Trophoblast cell (in vitro differentiated cells and primary cell): ENCODE results near the gene GALK1.

Experiments used
- DNase-seq, 2 donors: peaks; one replicate each; pipeline ENCODE4 v3.0.0-alpha.2; 2016
- H2AFZ ChIP-seq: 2 replicates; pipeline ENCODE4 v1.6.1; 2013; ENCODE audit warnings: low read length, moderate library complexity, mild to moderate bottlenecking; ENCODE audit not compliant: insufficient read depth, poor library complexity
- H2AK5ac ChIP-seq: 2 replicates; pipeline ENCODE4 v1.6.1; 2013; ENCODE audit warnings: mild to moderate bottlenecking, low read length
- H2BK120ac ChIP-seq: 2 replicates; pipeline ENCODE4 v1.6.1; 2013; ENCODE audit warnings: low read length, mild to moderate bottlenecking, moderate library complexity; ENCODE audit not compliant: insufficient read depth, poor library complexity
- H2BK12ac ChIP-seq: 2 replicates; pipeline ENCODE4 v1.6.1; 2013; ENCODE audit warnings: mild to moderate bottlenecking, low read length, moderate library complexity
- H2BK5ac ChIP-seq: 2 replicates; pipeline ENCODE4 v1.6.1; 2013; ENCODE audit warnings: low read length, low read depth, moderate library complexity, mild to moderate bottlenecking; ENCODE audit not compliant: poor library complexity
- H3K14ac ChIP-seq: 2 replicates; pipeline ENCODE4 v1.6.1; 2013; ENCODE audit warnings: mild to moderate bottlenecking, low read length
- H3K18ac ChIP-seq: 2 replicates; pipeline ENCODE4 v1.6.1; 2013; ENCODE audit warnings: mild to moderate bottlenecking, low read length
- H3K23ac ChIP-seq: 2 replicates; pipeline ENCODE4 v1.6.1; 2013; ENCODE audit warnings: low read length
- H3K27ac ChIP-seq: 2 replicates; pipeline ENCODE4 v1.5.1; 2013; ENCODE audit warnings: low read depth, mild to moderate bottlenecking, inconsistent platforms, low read length, moderate library complexity
- H3K27me3 ChIP-seq: 2 replicates; pipeline ENCODE4 v1.6.1; 2013; ENCODE audit warnings: inconsistent platforms, mild to moderate bottlenecking, low read length, moderate library complexity; ENCODE audit not compliant: insufficient read depth
- H3K36me3 ChIP-seq, 2 experiments: 1 replicate in 1 of 2; 2 replicates in 1 of 2; pipeline ENCODE4 v1.6.1; 2013; ENCODE audit warnings: low read length in 2 of 2, mild to moderate bottlenecking in 2 of 2, moderate library complexity in 1 of 2; ENCODE audit not compliant: insufficient read depth in 2 of 2, control insufficient read depth in 1 of 2
- H3K4ac ChIP-seq: 2 replicates; pipeline ENCODE4 v1.6.1; 2013; ENCODE audit warnings: low read depth, mild to moderate bottlenecking, low read length, moderate library complexity
- H3K4me1 ChIP-seq, 2 experiments: 1 replicate in 1 of 2; 2 replicates in 1 of 2; pipeline ENCODE4 v1.6.1; 2013; ENCODE audit warnings: low read length in 2 of 2, mild to moderate bottlenecking in 2 of 2, moderate library complexity in 1 of 2; ENCODE audit not compliant: insufficient read depth in 2 of 2, control insufficient read depth in 1 of 2
- H3K4me2 ChIP-seq: 2 replicates; pipeline ENCODE4 v1.6.1; 2013; ENCODE audit warnings: inconsistent platforms, mild to moderate bottlenecking, low read length, moderate library complexity
- H3K4me3 ChIP-seq: 2 replicates; pipeline ENCODE4 v1.5.1; 2013; ENCODE audit warnings: mild to moderate bottlenecking, low read depth, low read length, inconsistent platforms
- H3K79me1 ChIP-seq: one replicate; pipeline ENCODE4 v1.6.1; 2013; ENCODE audit warnings: low read length
- H3K79me2 ChIP-seq: 2 replicates; pipeline ENCODE4 v1.6.1; 2013; ENCODE audit warnings: low read length, mild to moderate bottlenecking; ENCODE audit not compliant: control insufficient read depth, insufficient read depth, poor library complexity
- H3K9ac ChIP-seq: 2 replicates; pipeline ENCODE4 v1.6.1; 2013; ENCODE audit warnings: mild to moderate bottlenecking, low read length
- H3K9me3 ChIP-seq: 2 replicates; pipeline ENCODE4 v1.6.1; 2013; ENCODE audit warnings: low read depth, mild to moderate bottlenecking, control low read depth, inconsistent platforms, low read length; ENCODE audit not compliant: insufficient read depth
- H4K12ac ChIP-seq: 2 replicates; pipeline ENCODE4 v1.6.1; 2013; ENCODE audit warnings: low read depth, mild to moderate bottlenecking, low read length, moderate library complexity
- H4K8ac ChIP-seq: 2 replicates; pipeline ENCODE4 v1.6.1; 2013; ENCODE audit warnings: low read depth, mild to moderate bottlenecking, low read length, moderate library complexity
- H4K91ac ChIP-seq: one replicate; pipeline ENCODE4 v1.6.1; 2013; ENCODE audit warnings: low read depth, mild to moderate bottlenecking, low read length, moderate library complexity
- WGBS: extraction: QIAGEN DNeasy Blood & Tissue Kit; methylation state at CpG from one replicate; pipeline ENCODE4 v1.1.7; 2013; ENCODE audit warnings: missing lambda C conversion rate; ENCODE audit not compliant: insufficient read length, insufficient coverage; ENCODE audit errors: extremely low coverage; 5-methylcytosine and 5-hydroxymethylcytosine counted together

GALK1 gene

DNA sequence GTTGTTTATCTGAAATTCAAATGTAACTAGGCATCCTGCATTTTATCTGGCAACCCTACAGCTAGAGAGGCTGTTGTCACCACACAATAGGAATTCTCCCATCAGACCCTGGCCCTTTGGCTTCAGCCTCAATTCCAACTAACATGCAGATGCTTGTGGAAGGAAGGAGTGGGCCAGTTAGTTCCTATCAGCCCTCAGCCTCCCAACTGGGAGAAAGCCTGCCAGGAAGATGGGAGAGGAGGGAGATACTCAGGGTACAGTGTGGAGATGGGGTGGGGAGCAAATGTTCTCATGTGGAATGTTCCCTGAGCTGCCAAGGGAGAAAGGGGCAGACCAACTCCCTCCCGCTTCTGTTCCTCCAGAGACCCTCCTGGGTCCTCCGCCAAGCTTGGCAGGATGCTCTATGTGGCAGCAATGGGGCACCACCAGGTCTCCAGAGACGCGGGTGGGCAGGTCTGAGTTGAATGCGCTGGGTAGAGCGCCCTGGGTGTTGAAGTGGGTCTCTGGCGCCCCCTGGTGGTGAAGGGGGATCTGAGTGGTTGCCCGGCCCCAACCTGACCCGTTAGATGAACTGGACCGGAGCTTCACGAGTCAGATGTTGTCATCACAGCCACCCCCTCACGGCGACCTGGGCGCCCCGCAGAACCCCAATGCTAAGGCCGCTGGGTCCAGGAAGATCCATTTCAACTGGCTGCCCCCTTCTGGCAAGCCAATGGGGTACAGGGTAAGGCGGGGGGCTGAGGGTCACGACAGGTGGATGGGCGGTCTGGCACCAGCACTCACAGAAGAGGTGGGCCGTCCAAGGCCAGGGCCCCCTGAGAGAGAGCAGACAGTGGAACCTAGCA is 15.2 kb downstream of the GALK1 start:
- peaks cover 20 to 24% of the 10 kb centered on the region in 2 experiments for H3K36me3 ChIP-seq
- H3K23ac ChIP-seq: no peak overlapping the region
- no peak overlapping the region for H4K12ac ChIP-seq
- no peak overlapping the region for H3K14ac ChIP-seq
- H3K9ac ChIP-seq: no peak overlapping the region
- no peak overlapping the region for H3K27ac ChIP-seq
- peaks cover 6% of the 10 kb centered on the region for H3K79me1 ChIP-seq
- no peak overlapping the region for H4K91ac ChIP-seq
- no peak overlapping the region for H2AK5ac ChIP-seq
- DNase-seq: peak; percentile 77 to 89
- peaks cover 2% of the 10 kb centered on the region for H3K79me2 ChIP-seq
- H3K9me3 ChIP-seq: peaks cover 5% of the 10 kb centered on the region
- no peak overlapping the region for H3K4me3 ChIP-seq
- no peak overlapping the region for H2BK12ac ChIP-seq
- peak overlapping the region; percentile 30 for H3K4me2 ChIP-seq
- peaks cover 4% of the 10 kb centered on the region in 2 experiments for H3K4me1 ChIP-seq
- H3K4ac ChIP-seq: no peak overlapping the region
- H2AFZ ChIP-seq: peak overlapping the region; percentile 48
- no peak overlapping the region for H2BK120ac ChIP-seq
- no peaks in the 10 kb centered on the region for H3K27me3 ChIP-seq
- H2BK5ac ChIP-seq: no peak overlapping the region
- H4K8ac ChIP-seq: no peak overlapping the region
- WGBS: no CpG with 5 or more reads among the region's 20 CpGs
- H3K18ac ChIP-seq: no peak overlapping the region

- no peak for DNase-seq
- Histone ChIP-seq H4K12ac (no peak overlapping the region), H3K9me3 (peaks cover 5% of the 10 kb centered on the region), H3K27ac (no peak overlapping the region), H3K18ac (no peak overlapping the region), H3K36me3 (peaks cover 20 to 22% of the 10 kb centered on the region in 2 experiments), H4K8ac (no peak overlapping the region), H3K14ac (no peak overlapping the region), H3K4me1 (no peaks in the 10 kb centered on the region), H3K23ac (no peak overlapping the region), H3K4ac (no peak overlapping the region), H3K79me2 (peaks cover 2% of the 10 kb centered on the region), H2BK12ac (no peak overlapping the region), H3K9ac (no peak overlapping the region), H2BK5ac (no peak overlapping the region), H3K4me2 (no peak overlapping the region), H2BK120ac (no peak overlapping the region), H2AFZ (no peak overlapping the region), H3K27me3 (no peaks in the 10 kb centered on the region), H4K91ac (no peak overlapping the region), H3K79me1 (peaks cover 2% of the 10 kb centered on the region), H3K4me3 (no peak overlapping the region), H2AK5ac (no peak overlapping the region)
- WGBS: no CpG with 5 or more reads among the region's 9 CpGs
Observed at GRCh38 chr17:75748706-75749105, 16.3 kb downstream of the GALK1 start.

GRCh38 chr17:75743625-75744206 is 21.3 kb downstream of the GALK1 start:
- Histone ChIP-seq H3K4me1 (no peaks in the 10 kb centered on the region), H3K27me3 (no peaks in the 10 kb centered on the region), H3K36me3 (peaks cover 22 to 23% of the 10 kb centered on the region in 2 experiments), H3K4ac (no peak overlapping the region), H3K9ac (no peak overlapping the region), H4K8ac (no peak overlapping the region), H2BK120ac (no peak overlapping the region), H3K27ac (no peak overlapping the region), H3K23ac (no peak overlapping the region), H2AK5ac (no peak overlapping the region), H3K18ac (no peak overlapping the region), H2BK12ac (no peak overlapping the region), H3K79me2 (no peaks in the 10 kb centered on the region), H3K4me3 (no peak overlapping the region), H4K12ac (no peak overlapping the region), H3K14ac (no peak overlapping the region), H4K91ac (no peak overlapping the region), H3K9me3 (no peaks in the 10 kb centered on the region), H3K4me2 (no peak overlapping the region), H3K79me1 (no peaks in the 10 kb centered on the region), H2BK5ac (no peak overlapping the region), H2AFZ (no peak overlapping the region)
- DNase-seq: no peak
- no CpG with 5 or more reads among the region's 25 CpGs for WGBS

DNA sequence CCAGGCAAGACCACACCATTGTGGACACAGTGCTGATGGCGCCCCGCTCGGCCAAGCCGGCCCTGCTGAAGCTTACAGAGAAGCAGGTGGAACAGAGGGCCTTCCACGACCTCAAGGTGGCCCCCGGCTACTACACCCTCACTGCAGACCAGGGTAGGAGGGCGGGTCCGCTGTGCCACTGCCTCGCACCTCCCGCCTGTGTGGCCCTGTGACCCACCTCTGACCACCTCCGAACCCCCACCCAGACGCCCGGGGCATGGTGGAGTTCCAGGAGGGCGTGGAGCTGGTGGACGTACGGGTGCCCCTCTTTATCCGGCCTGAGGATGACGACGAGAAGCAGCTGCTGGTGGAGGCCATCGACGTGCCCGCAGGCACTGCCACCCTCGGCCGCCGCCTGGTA is 22.7 kb downstream of the GALK1 start:
- no peak overlapping the region for H4K12ac ChIP-seq
- H3K36me3 ChIP-seq: peaks cover 24 to 27% of the 10 kb centered on the region in 2 experiments
- H2BK5ac ChIP-seq: no peak overlapping the region
- no peak overlapping the region for H4K91ac ChIP-seq
- H3K79me2 ChIP-seq: no peaks in the 10 kb centered on the region
- H3K4me2 ChIP-seq: no peak overlapping the region
- no peak overlapping the region for H3K23ac ChIP-seq
- no CpG with 5 or more reads among the region's 25 CpGs for WGBS
- H3K27me3 ChIP-seq: no peaks in the 10 kb centered on the region
- no peak overlapping the region for H2BK120ac ChIP-seq
- no peak overlapping the region for H4K8ac ChIP-seq
- H3K9me3 ChIP-seq: peaks cover 2% of the 10 kb centered on the region
- H2AFZ ChIP-seq: no peak overlapping the region
- H3K79me1 ChIP-seq: no peaks in the 10 kb centered on the region
- no peak overlapping the region for H3K4ac ChIP-seq
- no peak overlapping the region for H2BK12ac ChIP-seq
- no peak for DNase-seq
- H3K14ac ChIP-seq: no peak overlapping the region
- H3K27ac ChIP-seq: no peak overlapping the region
- H3K18ac ChIP-seq: no peak overlapping the region
- no peak overlapping the region for H3K9ac ChIP-seq
- no peak overlapping the region for H2AK5ac ChIP-seq
- H3K4me1 ChIP-seq: no peaks in the 10 kb centered on the region
- H3K4me3 ChIP-seq: no peak overlapping the region
